Mesodermal cell (in vitro differentiated cells): Measurements from ENCODE around the gene KLHL2.
"Not testable (repeated sequence)": the region's sequence is repeated elsewhere in the genome, so short reads cannot be mapped to it uniquely, and the experiment has no call there.

Experiments
- H3K27ac ChIP-seq: 2 replicates; pipeline ENCODE4 v1.7.0; 2013; ENCODE audit warnings: mild to moderate bottlenecking, low read depth, low read length, moderate library complexity; ENCODE audit not compliant: severe bottlenecking
- H3K36me3 ChIP-seq: 2 replicates; pipeline ENCODE4 v1.7.1; 2013; ENCODE audit warnings: mild to moderate bottlenecking, low read length, moderate library complexity; ENCODE audit not compliant: control insufficient read depth, insufficient read depth
- H3K4me1 ChIP-seq: one replicate; pipeline ENCODE4 v1.7.1; 2013; ENCODE audit warnings: mild to moderate bottlenecking, low read length; ENCODE audit not compliant: insufficient read depth, control insufficient read depth, poor library complexity, severe bottlenecking
- H3K4me3 ChIP-seq: 2 replicates; pipeline ENCODE4 v1.7.0; 2013; ENCODE audit warnings: low read length, control low read depth, mild to moderate bottlenecking; ENCODE audit not compliant: insufficient read depth, poor library complexity, severe bottlenecking; ENCODE audit errors: extremely low read depth
- H3K9me3 ChIP-seq: 2 replicates; pipeline ENCODE4 v1.7.1; 2013; ENCODE audit warnings: mild to moderate bottlenecking, low read length, moderate library complexity; ENCODE audit not compliant: control insufficient read depth
- WGBS, 2 experiments: methylation state at CpG; one replicate each; pipeline ENCODE4 v1.1.5; 2013; ENCODE audit warnings: missing lambda C conversion rate in 2 of 2; ENCODE audit not compliant: insufficient coverage in 2 of 2; 5-methylcytosine and 5-hydroxymethylcytosine counted together

The KLHL2 gene

GRCh38 chr4:165256074-165256659, 48.8 kb downstream of the KLHL2 start:
- not testable (repeated sequence) for H3K27ac ChIP-seq, H3K4me1 ChIP-seq, H3K9me3 ChIP-seq, H3K36me3 ChIP-seq, H3K4me3 ChIP-seq
- 93 to 100% methylated on average over 1 to 2 of the region's 7 CpGs for WGBS, 2 experiments

DNA sequence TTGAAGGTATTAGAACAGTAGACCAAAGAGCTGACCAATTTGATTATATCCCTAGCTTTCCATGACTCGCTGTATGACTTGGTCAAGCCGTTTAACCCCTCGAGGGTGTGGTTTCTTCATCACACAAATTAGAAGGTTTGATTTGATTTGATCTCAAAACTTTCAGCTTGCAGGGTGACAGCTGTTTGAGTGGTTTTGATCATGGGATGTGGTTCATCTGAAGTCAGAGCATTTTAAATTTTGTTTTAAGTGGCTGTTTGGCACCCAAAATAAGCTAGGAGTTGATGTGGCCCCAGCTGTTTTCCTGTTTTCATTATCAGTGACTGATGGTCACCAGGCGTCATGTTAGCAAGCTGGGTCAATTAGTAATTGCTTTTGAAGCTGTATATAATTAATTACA, 52.4 kb downstream of the KLHL2 start:
- H3K9me3 ChIP-seq, H3K4me3 ChIP-seq, H3K4me1 ChIP-seq, H3K27ac ChIP-seq, H3K36me3 ChIP-seq: not testable (repeated sequence)
- WGBS, 2 experiments: no CpG with 5 or more reads among the region's 4 CpGs

- H3K4me3 ChIP-seq, H3K27ac ChIP-seq, H3K36me3 ChIP-seq, H3K4me1 ChIP-seq, H3K9me3 ChIP-seq: not testable (repeated sequence)
- 100% methylated on average over 1 of the region's 3 CpGs; no CpG with 5 or more reads in 1 of the 2 experiments for WGBS, 2 experiments
These were observed 54.9 kb downstream of the KLHL2 start for GRCh38 chr4:165262306-165262705.

GRCh38 chr4:165263466-165263865, 56.1 kb downstream of the KLHL2 start:
- H3K4me3 ChIP-seq, H3K27ac ChIP-seq, H3K4me1 ChIP-seq, H3K9me3 ChIP-seq, H3K36me3 ChIP-seq: not testable (repeated sequence)
- WGBS, 2 experiments: no CpG with 5 or more reads among the region's 3 CpGs

GRCh38 chr4:165269931-165270330, 62.6 kb downstream of the KLHL2 start:
- H3K4me3 ChIP-seq, H3K9me3 ChIP-seq, H3K4me1 ChIP-seq, H3K36me3 ChIP-seq, H3K27ac ChIP-seq: not testable (repeated sequence)
- WGBS, 2 experiments: 92 to 100% methylated on average over 5 of the region's 7 CpGs

DNA sequence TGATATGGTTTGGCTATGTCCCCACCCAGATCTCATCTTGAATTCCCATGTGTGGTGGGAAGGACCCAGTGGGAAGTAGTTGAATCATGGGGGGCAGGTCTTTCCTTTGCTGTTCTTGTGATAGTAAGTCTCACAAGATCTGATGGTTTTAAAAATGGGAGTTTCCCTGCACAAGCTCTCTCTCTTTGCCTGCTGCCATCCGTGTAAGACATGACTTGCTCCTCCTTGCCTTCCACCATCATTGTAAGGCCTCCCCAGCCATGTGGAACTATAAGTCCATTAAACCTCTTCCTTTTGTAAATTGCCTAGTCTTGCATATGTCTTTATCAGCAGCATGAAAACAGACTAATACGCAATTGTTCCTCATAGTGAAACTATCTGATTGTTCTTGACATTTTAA, 66.1 kb downstream of the KLHL2 start:
- not testable (repeated sequence) for H3K4me1 ChIP-seq, H3K9me3 ChIP-seq, H3K36me3 ChIP-seq, H3K27ac ChIP-seq, H3K4me3 ChIP-seq
- 100% methylated on average over 1 of the region's 2 CpGs; no CpG with 5 or more reads in 1 of the 2 experiments for WGBS, 2 experiments

- WGBS, 2 experiments: no CpG with 5 or more reads among the region's 3 CpGs
- H3K9me3 ChIP-seq: not testable (repeated sequence)
These were observed 68.0 kb downstream of the KLHL2 start for GRCh38 chr4:165275357-165275756.

DNA sequence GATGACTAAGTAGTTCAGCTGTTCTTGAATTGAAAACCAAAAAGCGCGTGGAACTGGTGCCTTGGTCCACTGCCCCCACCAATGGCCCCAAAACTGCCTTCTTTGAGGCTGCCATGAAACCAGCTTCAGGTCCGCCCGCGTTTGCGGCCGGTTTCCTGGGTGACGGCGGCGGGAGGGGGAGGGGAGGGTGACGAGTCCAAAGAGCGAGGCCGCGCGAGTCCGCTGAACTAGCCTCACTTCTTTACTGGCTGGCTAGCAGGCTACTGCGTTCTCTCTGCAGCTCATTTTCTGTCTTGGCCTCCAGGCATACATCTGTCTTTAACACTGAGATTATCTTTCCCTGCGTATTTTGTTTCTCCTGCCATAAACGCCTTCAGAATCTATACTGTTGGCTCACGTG, 72.2 kb downstream of the KLHL2 start:
- WGBS, 2 experiments: 92% methylated on average over 16 to 17 of the region's 20 CpGs
- not testable (repeated sequence) for H3K9me3 ChIP-seq, H3K4me3 ChIP-seq, H3K4me1 ChIP-seq, H3K27ac ChIP-seq, H3K36me3 ChIP-seq

More at GRCh38 chr4:165275357-165275756, 68.0 kb downstream of the KLHL2 start:
- H3K27ac ChIP-seq, H3K4me3 ChIP-seq, H3K36me3 ChIP-seq, H3K4me1 ChIP-seq: not testable (repeated sequence)

- H3K9me3 ChIP-seq, H3K27ac ChIP-seq, H3K4me1 ChIP-seq, H3K4me3 ChIP-seq, H3K36me3 ChIP-seq: not testable (repeated sequence)
- WGBS, 2 experiments: 100% methylated on average over 1 of the region's 3 CpGs; no CpG with 5 or more reads in 1 of the 2 experiments
These were observed 77.3 kb downstream of the KLHL2 start for GRCh38 chr4:165284697-165285096.

GRCh38 chr4:165286619-165287340, 79.4 kb downstream of the KLHL2 start:
- 80 to 100% methylated on average over 1 to 2 of the region's 4 CpGs for WGBS, 2 experiments
- H3K9me3 ChIP-seq: not testable (repeated sequence)

DNA sequence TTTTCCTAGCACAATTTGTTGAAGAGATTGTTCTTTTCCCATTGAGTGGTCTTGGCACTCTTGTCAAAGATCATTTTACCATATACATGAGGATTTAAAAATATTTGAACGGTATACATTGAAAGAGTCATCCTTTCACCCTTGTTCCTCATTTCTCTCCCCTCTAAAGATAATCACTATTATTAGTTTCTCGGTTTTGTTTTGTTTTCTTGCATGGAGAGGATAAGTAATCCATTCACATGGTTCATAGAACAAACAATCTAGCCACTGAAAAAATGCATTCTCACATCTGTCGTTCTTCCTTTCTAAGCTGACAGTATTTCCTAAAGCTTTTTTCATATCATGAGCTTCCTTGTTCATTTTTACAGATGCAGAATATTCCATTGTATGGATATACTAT, 80.9 kb downstream of the KLHL2 start:
- Histone ChIP-seq H3K27ac (no peak overlapping the region), H3K9me3 (peaks cover 7% of the 10 kb centered on the region), H3K4me1 (no peaks in the 10 kb centered on the region), H3K4me3 (no peak overlapping the region), H3K36me3 (peaks cover 5% of the 10 kb centered on the region)
- 100% methylated on average over 1 to 2 of the region's 3 CpGs for WGBS, 2 experiments

More at GRCh38 chr4:165286619-165287340, 79.4 kb downstream of the KLHL2 start:
- not testable (repeated sequence) for H3K4me1 ChIP-seq, H3K36me3 ChIP-seq, H3K4me3 ChIP-seq, H3K27ac ChIP-seq
